HEK293 (cell line): ENCODE results near the gene CHL1.

Source experiments
- CTCF ChIA-PET: fragments of 350-600 bp; formaldehyde crosslinking; extraction: SDS; loops from one replicate; lab custom pipeline; 2021; ENCODE audit warnings: antibody characterized with exemption; lab: Yijun Ruan, JAX
- POLR2A ChIA-PET: fragments of 300-600 bp; formaldehyde crosslinking; extraction: SDS; loops from one replicate; lab custom pipeline; 2020; ENCODE audit warnings: antibody characterized with exemption, inconsistent platforms; lab: Yijun Ruan, JAX
- H3K27ac ChIP-seq: fragments of 200-500 bp; sonication (Bioruptor generic); 2 replicates; pipeline ENCODE4 v1.5.1; 2014; ENCODE audit warnings: low read depth, low read length, control low read depth, inconsistent platforms; ENCODE audit errors: extremely low read depth
- H3K36me3 ChIP-seq, 2 experiments: fragments of 200-500 bp in 1 of 2; sonication (Bioruptor generic) in 1 of 2; 1 replicate in 1 of 2; 2 replicates in 1 of 2; pipeline ENCODE4 v1.5.1; 2014 to 2017; ENCODE audit warnings: inconsistent platforms in 2 of 2, low read length in 2 of 2; ENCODE audit not compliant: control insufficient read depth in 2 of 2, insufficient read depth in 1 of 2
- H3K4me1 ChIP-seq: fragments of 200-500 bp; sonication (Bioruptor generic); 2 replicates; pipeline ENCODE4 v1.5.1; 2014; ENCODE audit warnings: mild to moderate bottlenecking, low read length, inconsistent platforms; ENCODE audit not compliant: control insufficient read depth, insufficient read depth
- H3K4me3 ChIP-seq: 2 replicates; pipeline ENCODE4 v1.5.1; 2011; ENCODE audit warnings: low read depth, mild to moderate bottlenecking, control low read depth, low read length, moderate library complexity
- H3K9me3 ChIP-seq: fragments of 200-500 bp; sonication (Bioruptor generic); 2 replicates; pipeline ENCODE4 v1.5.1; 2014; ENCODE audit warnings: low read depth, low read length, inconsistent platforms; ENCODE audit not compliant: control insufficient read depth, insufficient read depth
- EGR2 ChIP-seq: fragments of 450-650 bp; formaldehyde crosslinking; IDR thresholded peaks from 2 replicates; pipeline ENCODE4 v1.5.1; 2016; ENCODE audit warnings: low read depth, missing biosample characterization, missing genetic modification characterization
- GLI4 ChIP-seq: fragments of 450-650 bp; formaldehyde crosslinking; IDR thresholded peaks from 2 replicates; pipeline ENCODE4 v1.5.1; 2016; ENCODE audit warnings: missing biosample characterization, missing genetic modification characterization
- HOXC10 ChIP-seq: sonication (generic); formaldehyde crosslinking; IDR thresholded peaks from 2 replicates; pipeline ENCODE4 v1.8.1; 2023; ENCODE audit warnings: mild to moderate bottlenecking, missing genetic modification reagents
- OVOL3 ChIP-seq: fragments of 450-650 bp; formaldehyde crosslinking; IDR thresholded peaks from 2 replicates; pipeline ENCODE4 v1.5.1; 2016; ENCODE audit warnings: missing biosample characterization, missing genetic modification characterization
- SCRT2 ChIP-seq: fragments of 450-650 bp; formaldehyde crosslinking; IDR thresholded peaks from 2 replicates; pipeline ENCODE4 v1.5.1; 2016; ENCODE audit warnings: missing biosample characterization, missing genetic modification characterization
- SP3 ChIP-seq: fragments of 450-650 bp; formaldehyde crosslinking; IDR thresholded peaks from 2 replicates; pipeline ENCODE4 v1.5.1; 2016; ENCODE audit warnings: missing biosample characterization, missing genetic modification characterization
- YY2 ChIP-seq: fragments of 450-650 bp; formaldehyde crosslinking; IDR thresholded peaks from 2 replicates; pipeline ENCODE4 v1.5.1; 2016; ENCODE audit warnings: missing biosample characterization, missing genetic modification characterization
- ZBTB7A ChIP-seq: fragments of 450-650 bp; formaldehyde crosslinking; IDR thresholded peaks from 2 replicates; pipeline ENCODE4 v1.5.1; 2016; ENCODE audit warnings: low read depth, missing biosample characterization, missing genetic modification characterization
- ZBTB8A ChIP-seq: fragments of 450-650 bp; formaldehyde crosslinking; IDR thresholded peaks from 2 replicates; pipeline ENCODE4 v1.5.1; 2016; ENCODE audit warnings: missing biosample characterization, missing genetic modification characterization
- ZFHX2 ChIP-seq: fragments of 450-650 bp; formaldehyde crosslinking; conservative IDR thresholded peaks from 2 replicates; pipeline ENCODE4 v1.5.1; 2016; ENCODE audit warnings: missing biosample characterization, missing genetic modification characterization
- ZFP3 ChIP-seq: fragments of 450-650 bp; formaldehyde crosslinking; IDR thresholded peaks from 2 replicates; pipeline ENCODE4 v1.5.1; 2016; ENCODE audit warnings: low read depth, missing biosample characterization, missing genetic modification characterization
- ZNF10 ChIP-seq: fragments of 450-650 bp; formaldehyde crosslinking; IDR thresholded peaks from 2 replicates; pipeline ENCODE4 v1.5.1; 2017; ENCODE audit warnings: missing biosample characterization, missing genetic modification characterization
- ZNF121 ChIP-seq: fragments of 450-650 bp; formaldehyde crosslinking; IDR thresholded peaks from 2 replicates; pipeline ENCODE4 v1.5.1; 2016; ENCODE audit warnings: missing biosample characterization, missing genetic modification characterization
- ZNF133 ChIP-seq: fragments of 450-650 bp; formaldehyde crosslinking; IDR thresholded peaks from 2 replicates; pipeline ENCODE4 v1.5.1; 2016; ENCODE audit warnings: missing biosample characterization, missing genetic modification characterization
- ZNF138 ChIP-seq: fragments of 450-650 bp; formaldehyde crosslinking; IDR thresholded peaks from 2 replicates; pipeline ENCODE4 v1.5.1; 2016; ENCODE audit warnings: missing biosample characterization, missing genetic modification characterization, borderline replicate concordance
- ZNF214 ChIP-seq: fragments of 450-650 bp; formaldehyde crosslinking; IDR thresholded peaks from 2 replicates; pipeline ENCODE4 v1.5.1; 2017; ENCODE audit warnings: missing biosample characterization, mild to moderate bottlenecking, missing genetic modification characterization, borderline replicate concordance
- ZNF274 ChIP-seq, 2 experiments: fragments of 200-500 bp in 1 of 2; fragments of 450-650 bp in 1 of 2; sonication (Bioruptor generic) in 1 of 2; formaldehyde crosslinking in 1 of 2; IDR thresholded peaks; 2 replicates each; pipeline versions ENCODE4 v1.5.1 to v1.6.1; 2014 to 2016; ENCODE audit warnings: borderline replicate concordance in 1 of 2, inconsistent platforms in 1 of 2, low read length in 1 of 2, missing biosample characterization in 1 of 2, missing genetic modification characterization in 1 of 2
- ZNF302 ChIP-seq: fragments of 450-650 bp; formaldehyde crosslinking; IDR thresholded peaks from 2 replicates; pipeline ENCODE4 v1.5.1; 2016; ENCODE audit warnings: missing biosample characterization, missing genetic modification characterization, low read depth
- ZNF354C ChIP-seq: fragments of 450-650 bp; formaldehyde crosslinking; IDR thresholded peaks from 2 replicates; pipeline ENCODE4 v1.5.1; 2016; ENCODE audit warnings: missing biosample characterization, missing genetic modification characterization, low read depth, borderline replicate concordance
- ZNF37A ChIP-seq: fragments of 450-650 bp; IDR thresholded peaks from 2 replicates; pipeline ENCODE4 v1.5.1; 2018; ENCODE audit warnings: missing biosample characterization, missing genetic modification characterization
- ZNF394 ChIP-seq: fragments of 450-650 bp; formaldehyde crosslinking; IDR thresholded peaks from 2 replicates; pipeline ENCODE4 v1.5.1; 2016; ENCODE audit warnings: missing biosample characterization, missing genetic modification characterization, mild to moderate bottlenecking, moderate library complexity, borderline replicate concordance
- ZNF548 ChIP-seq: fragments of 450-650 bp; formaldehyde crosslinking; IDR thresholded peaks from 2 replicates; pipeline ENCODE4 v1.5.1; 2016; ENCODE audit warnings: missing biosample characterization, missing genetic modification characterization
- ZNF571 ChIP-seq: fragments of 450-650 bp; formaldehyde crosslinking; IDR thresholded peaks from 2 replicates; pipeline ENCODE4 v1.5.0; 2017; ENCODE audit warnings: missing biosample characterization, missing genetic modification characterization
- ZNF747 ChIP-seq: fragments of 450-650 bp; formaldehyde crosslinking; IDR thresholded peaks from 2 replicates; pipeline ENCODE4 v1.5.1; 2016; ENCODE audit warnings: missing biosample characterization, missing genetic modification characterization

Gene CHL1

DNA sequence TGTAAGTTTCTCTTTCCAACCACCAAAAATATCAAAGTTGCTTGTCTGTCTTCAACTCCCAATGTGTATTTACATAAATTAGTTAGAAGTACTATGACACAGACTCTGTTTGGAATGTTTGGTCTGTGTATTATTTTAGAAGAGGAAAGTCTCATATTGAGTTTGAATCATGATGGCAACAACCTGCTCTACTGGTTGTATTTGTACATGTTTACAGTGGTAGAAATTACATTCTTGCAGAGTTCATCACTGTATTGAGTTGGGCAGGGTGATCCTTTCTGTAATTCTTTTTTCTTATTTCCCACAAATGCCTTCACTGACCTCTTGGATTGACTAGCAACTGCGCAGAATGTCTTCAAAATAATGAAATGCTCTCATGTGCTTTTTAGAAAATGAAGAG is 149.6 kb downstream of the CHL1 start (continued):
- TF ChIP-seq ZBTB8A = no peak
- no peak for TF ChIP-seq EGR2 (tag by site-specific recombination)

DNA sequence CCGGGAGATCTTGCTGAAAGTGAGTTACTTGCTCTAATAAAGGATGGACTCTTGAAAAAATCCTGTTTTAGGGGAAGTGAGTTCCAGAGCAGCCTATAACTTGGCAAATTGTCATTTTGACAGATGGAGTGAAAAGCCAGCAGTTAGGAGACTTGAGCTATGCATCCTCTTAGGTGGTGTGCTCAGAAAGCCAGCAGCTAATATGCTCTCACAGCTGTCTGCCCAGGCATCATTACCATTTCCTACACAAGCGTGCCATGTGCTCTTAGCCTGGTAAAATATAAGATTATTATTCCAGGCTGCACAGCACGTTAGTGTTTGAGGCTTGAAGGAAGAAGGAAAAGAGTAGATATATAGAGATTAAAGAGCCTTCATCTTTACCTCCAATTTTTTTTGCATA is 151.0 kb downstream of the CHL1 start:
- no peaks in the 10 kb centered on the region for H3K36me3 ChIP-seq
- no peaks in the 10 kb centered on the region for H3K9me3 ChIP-seq
- ChIA-PET POLR2A (no interaction called here), CTCF (interaction anchor here (0.9 kb wide), 1 partner anchor 8 kb away, joined by 5 read pairs; no protein-coding TSS in a partner anchor)
- H3K4me3 ChIP-seq = no peak overlapping the region
- H3K4me1 ChIP-seq = no peaks in the 10 kb centered on the region
- TF ChIP-seq ZFP3 (tag by site-specific recombination) (no peak), OVOL3 (no peak), SCRT2 (no peak), ZNF394 (tag by site-specific recombination) (no peak), ZNF274 (IDR thresholded peaks at IDR 0.05; ENCODE audit: low read length) (no peak), ZNF274 (tag by site-specific recombination; IDR thresholded peaks at IDR 0.05; ENCODE audit: borderline replicate concordance) (no peak), ZNF747 (tag by site-specific recombination) (no peak), GLI4 (no peak), ZNF354C (tag by site-specific recombination) (no peak), ZNF10 (tag by site-specific recombination) (no peak), ZNF37A (tag by site-specific recombination) (no peak), ZNF302 (tag by site-specific recombination) (no peak), SP3 (tag by site-specific recombination) (no peak), ZFHX2 (no peak), ZNF548 (tag by site-specific recombination) (no peak), ZBTB7A (tag by site-specific recombination) (no peak)
- H3K27ac ChIP-seq = no peak overlapping the region

DNA sequence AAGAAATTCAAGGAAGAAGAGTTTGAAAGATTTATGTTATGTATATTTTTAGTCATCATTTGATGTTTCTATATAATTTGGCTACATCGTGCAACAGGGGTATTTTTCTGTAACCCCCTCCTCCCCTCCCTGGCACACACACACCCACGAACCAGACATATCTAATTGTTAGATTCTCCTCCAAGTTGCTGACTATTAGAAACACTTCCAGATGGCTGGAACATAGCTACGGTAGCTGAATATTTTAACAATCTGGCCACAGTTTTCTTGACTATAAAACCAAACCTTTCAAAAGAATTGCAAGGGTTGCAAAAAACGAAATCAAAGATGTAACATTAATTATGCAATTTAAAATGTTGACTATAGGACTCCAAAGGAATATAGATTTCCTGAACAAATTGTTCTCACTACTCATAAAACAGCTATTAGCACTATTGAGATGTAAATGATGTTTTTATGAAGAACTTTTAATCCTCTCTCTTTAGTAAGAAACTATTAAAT is 154.4 kb downstream of the CHL1 start:
- POLR2A ChIA-PET = no interaction called here
- no peaks in the 10 kb centered on the region for H3K9me3 ChIP-seq

DNA sequence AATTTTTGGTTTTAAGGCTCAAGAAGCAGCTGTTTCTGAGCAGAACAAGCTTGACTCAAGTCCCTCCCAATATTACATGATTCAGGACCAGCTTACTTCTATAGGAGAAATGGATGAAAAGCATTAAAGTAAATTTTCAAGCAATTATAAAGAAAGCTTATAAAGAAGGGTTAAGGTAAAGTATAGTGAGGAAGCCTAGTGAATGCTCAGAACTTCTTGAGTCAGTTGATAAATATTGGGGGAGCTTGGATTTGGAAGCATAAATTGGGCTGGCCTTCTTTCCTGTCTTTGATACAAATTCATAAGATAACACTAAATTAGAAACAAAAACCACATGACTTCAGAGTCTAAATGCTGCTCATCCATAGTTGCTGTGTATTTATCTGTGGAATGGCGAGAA is 156.0 kb downstream of the CHL1 start:
- POLR2A ChIA-PET = no interaction called here
- H3K27ac ChIP-seq = no peak overlapping the region
- CTCF ChIA-PET = interaction anchor here (0.6 to 7.1 kb wide), 5 partner anchors 98 to 1528 kb away, joined by 3 to 114 read pairs (median 3); no protein-coding TSS in a partner anchor
- H3K36me3 ChIP-seq = no peaks in the 10 kb centered on the region
- H3K4me1 ChIP-seq = no peaks in the 10 kb centered on the region
- TF ChIP-seq ZNF214 (peak; percentile 93), ZNF133 (tag by site-specific recombination) (no peak), YY2 (no peak)
- H3K4me3 ChIP-seq = no peak overlapping the region
- H3K9me3 ChIP-seq = no peaks in the 10 kb centered on the region

More for the DNA sequence above, 154.4 kb downstream of the CHL1 start:
- H3K4me1 ChIP-seq = no peaks in the 10 kb centered on the region
- TF ChIP-seq ZNF138 (tag by site-specific recombination) = no peak
- TF ChIP-seq ZNF571 (tag by site-specific recombination) = no peak
- no peak for TF ChIP-seq ZNF121
- no peak for TF ChIP-seq ZNF394 (tag by site-specific recombination)
- TF ChIP-seq HOXC10 (CRISPR knock-in tag) = no peak
- no peaks in the 10 kb centered on the region for H3K36me3 ChIP-seq
- H3K27ac ChIP-seq = no peak overlapping the region
- no peak overlapping the region for H3K4me3 ChIP-seq
- CTCF ChIA-PET = interaction anchor here (7.1 kb wide), 1 partner anchor 307 kb away, joined by 114 read pairs; no protein-coding TSS in a partner anchor
